OCI-M2 (cell line): ENCODE data around the gene CPED1.
"Not testable (repeated sequence)": the region's sequence is repeated elsewhere in the genome, so short reads cannot be mapped to it uniquely, and the experiment has no call there.

Experiments used
- DNase-seq: peaks from one replicate; lab custom pipeline; 2025; ENCODE audit not compliant: unreplicated experiment; lab: John Stamatoyannopoulos, UW

CPED1 gene

GRCh38 chr7:120981117-120981516 is 7.4 kb upstream of the CPED1 start:
- no peak for DNase-seq

GRCh38 chr7:120981888-120982615 is 6.5 kb upstream of the CPED1 start:
- no peak for DNase-seq

- not testable (repeated sequence) for DNase-seq
Observed at GRCh38 chr7:120983592-120983991, 4.9 kb upstream of the CPED1 start.

GRCh38 chr7:120984406-120984805 is 4.1 kb upstream of the CPED1 start:
- DNase-seq, result no peak

GRCh38 chr7:120985130-120985758 is 3.3 kb upstream of the CPED1 start:
- no peak for DNase-seq

GRCh38 chr7:120985839-120986238 is 2.7 kb upstream of the CPED1 start:
- DNase-seq, result no peak

- DNase-seq, result no peak
Observed at GRCh38 chr7:120986650-120987049, 1.9 kb upstream of the CPED1 start.

- DNase-seq, result no peak
Observed at GRCh38 chr7:120987280-120987679, 1.2 kb upstream of the CPED1 start.

- peak; percentile 83 for DNase-seq
Observed at GRCh38 chr7:120987683-120988590, 574 bp upstream of the CPED1 start.

- no peak for DNase-seq
Observed at GRCh38 chr7:120989257-120990220, 1.0 kb downstream of the CPED1 start.

GRCh38 chr7:120990468-120991118 is 2.1 kb downstream of the CPED1 start:
- DNase-seq, result no peak

GRCh38 chr7:120991161-120991560 is 2.6 kb downstream of the CPED1 start:
- DNase-seq, result no peak

- no peak for DNase-seq
Observed at GRCh38 chr7:120991581-120991980, 3.1 kb downstream of the CPED1 start.

GRCh38 chr7:120992272-120992964 is 3.9 kb downstream of the CPED1 start:
- DNase-seq, result no peak

- no peak for DNase-seq
Observed at GRCh38 chr7:120992965-120993494, 4.5 kb downstream of the CPED1 start.

GRCh38 chr7:120993553-120994191 is 5.2 kb downstream of the CPED1 start:
- DNase-seq, result no peak

- no peak for DNase-seq
Observed at GRCh38 chr7:120994512-120995410, 6.2 kb downstream of the CPED1 start.

- no peak for DNase-seq
Observed at GRCh38 chr7:120995654-120996053, 7.1 kb downstream of the CPED1 start.
